Liver (tissue), 9 donors: ENCODE data around the gene PARP14. TPM values are rescaled to one million over a fixed set of nuclear protein-coding genes. Genes with fewer than 3 reads are reported as not detected.
"Not testable (repeated sequence)": the region's sequence is repeated elsewhere in the genome, so short reads cannot be mapped to it uniquely, and the experiment has no call there.

Experiments used
- DNase-seq: peaks from one replicate; pipeline ENCODE4 v3.0.0-alpha.2; 2017; ENCODE audit warnings: low spot score
- H3K27ac ChIP-seq, 2 donors: one replicate each; pipeline ENCODE4 v1.7.0; 2013; ENCODE audit warnings: inconsistent platforms in 2 of 2, low read length in 2 of 2, control low read depth in 1 of 2, low read depth in 1 of 2, mild to moderate bottlenecking in 1 of 2
- H3K27me3 ChIP-seq, 4 donors: one replicate each; pipeline versions ENCODE4 v1.6.1 to v1.7.0; 2013; ENCODE audit warnings: low read length in 3 of 4, inconsistent platforms in 1 of 4, mild to moderate bottlenecking in 1 of 4, moderate library complexity in 1 of 4; ENCODE audit not compliant: control insufficient read depth in 4 of 4, insufficient read depth in 4 of 4
- H3K36me3 ChIP-seq, 4 donors: one replicate each; pipeline versions ENCODE4 v1.6.1 to v1.7.0; 2013; ENCODE audit warnings: low read length in 3 of 4, mild to moderate bottlenecking in 3 of 4, low read depth in 1 of 4, moderate library complexity in 1 of 4; ENCODE audit not compliant: control insufficient read depth in 4 of 4, insufficient read depth in 3 of 4
- H3K4me1 ChIP-seq, 4 donors: one replicate each; pipeline versions ENCODE4 v1.6.1 to v1.7.0; 2013; ENCODE audit warnings: low read length in 3 of 4, mild to moderate bottlenecking in 3 of 4, moderate library complexity in 1 of 4; ENCODE audit not compliant: control insufficient read depth in 4 of 4, insufficient read depth in 4 of 4
- H3K4me3 ChIP-seq, 3 donors: one replicate each; pipeline versions ENCODE4 v1.6.1 to v1.7.0; 2013; ENCODE audit warnings: low read length in 3 of 3, control low read depth in 1 of 3, low read depth in 1 of 3, mild to moderate bottlenecking in 1 of 3
- H3K9ac ChIP-seq, 2 donors: one replicate each; pipeline ENCODE4 v1.7.0; 2013; ENCODE audit warnings: low read length in 2 of 2, mild to moderate bottlenecking in 2 of 2, moderate library complexity in 2 of 2, control low read depth in 1 of 2, low read depth in 1 of 2
- H3K9me3 ChIP-seq, 4 donors: one replicate each; pipeline versions ENCODE4 v1.6.1 to v1.7.0; 2013; ENCODE audit warnings: low read length in 3 of 4; ENCODE audit not compliant: control insufficient read depth in 4 of 4
- EGR1 ChIP-seq, 2 donors: IDR thresholded peaks; 2 replicates each; pipeline ENCODE4 v1.6.1; 2016 to 2018; ENCODE audit warnings: antibody characterized with exemption in 2 of 2, low read depth in 2 of 2
- FOXA1 ChIP-seq: IDR thresholded peaks from 2 replicates; pipeline ENCODE4 v1.6.1; 2016; ENCODE audit warnings: antibody characterized with exemption
- GABPA ChIP-seq, 2 donors: IDR thresholded peaks in 1 of 2; conservative IDR thresholded peaks in 1 of 2; 2 replicates each; pipeline ENCODE4 v1.6.1; 2016; ENCODE audit warnings: antibody characterized with exemption in 2 of 2, mild to moderate bottlenecking in 1 of 2, moderate library complexity in 1 of 2
- HNF4A ChIP-seq, 2 donors: conservative IDR thresholded peaks; 2 replicates each; pipeline ENCODE4 v1.6.1; 2016; ENCODE audit warnings: antibody characterized with exemption in 2 of 2, mild to moderate bottlenecking in 2 of 2
- JUND ChIP-seq, 2 donors: IDR thresholded peaks; 2 replicates each; pipeline ENCODE4 v1.6.1; 2016; ENCODE audit warnings: antibody characterized with exemption in 2 of 2
- MAX ChIP-seq: IDR thresholded peaks from 2 replicates; pipeline ENCODE4 v1.6.1; 2016; ENCODE audit warnings: antibody characterized with exemption
- RAD21 ChIP-seq, 2 donors: IDR thresholded peaks; 2 replicates each; pipeline ENCODE4 v1.6.1; 2016; ENCODE audit warnings: antibody characterized with exemption in 2 of 2, mild to moderate bottlenecking in 2 of 2
- RXRA ChIP-seq, 2 donors: IDR thresholded peaks; 2 replicates each; pipeline ENCODE4 v1.6.1; 2017 to 2018; ENCODE audit warnings: antibody characterized with exemption in 2 of 2, mild to moderate bottlenecking in 1 of 2
- TAF1 ChIP-seq: conservative IDR thresholded peaks from 2 replicates; pipeline ENCODE4 v1.6.1; 2016; ENCODE audit warnings: antibody characterized with exemption, mild to moderate bottlenecking
- YY1 ChIP-seq: IDR thresholded peaks from 2 replicates; pipeline ENCODE4 v1.6.1; 2016; ENCODE audit warnings: antibody characterized with exemption, mild to moderate bottlenecking
- WGBS: extraction: QIAGEN DNeasy Blood & Tissue Kit; methylation state at CpG from one replicate; pipeline ENCODE4 v1.1.7; 2013; 5-methylcytosine and 5-hydroxymethylcytosine counted together
- polyA plus RNA-seq, 2 donors: library from polyadenylated mRNA; stranded (reverse) in 1 of 2; unstranded in 1 of 2; fragments of 200-250 nt in 1 of 2; fragments of >200 nt in 1 of 2; fragmentation: Nextera tagmentation in 1 of 2; extraction: Ambion mirVana in 1 of 2; gene quantifications; one replicate each; pipeline versions ENCODE4 v1.2.1 to v1.2.3, GENCODE V29; 2013 to 2015
- total RNA-seq, 2 donors: library from RNA; depleted of rRNA; stranded (reverse); fragments of >200 nt; gene quantifications; one replicate each; pipeline ENCODE4 v1.2.3, GENCODE V29; 2014
- TF ChIP-seq, protein P1 (sequence below): IDR thresholded peaks from 2 replicates; pipeline ENCODE4 v1.6.1; 2016; ENCODE audit warnings: antibody characterized with exemption
- donor health status: healthy.
- donor health status: healthy.
- donor health status: healthy.
- donor health status: healthy.
- donor health status: healthy.

Gene PARP14
- total and polyA plus RNA-seq, 4 donors: 13.1 to 79.7 (median 23.4) TPM

- Histone ChIP-seq H3K4me1 (peaks cover 6 to 15% (median 10%) of the 10 kb centered on the region in 4 donors), H3K9ac (peak overlapping the region in 1 of 2 donors; percentile 16), H3K27ac (peak overlapping the region; percentile 68 to 80)
- DNase-seq, H3K4me3 ChIP-seq, H3K27me3 ChIP-seq, H3K9me3 ChIP-seq, H3K36me3 ChIP-seq: not testable (repeated sequence)
- WGBS: 33% methylated on average over 6 of the region's 6 CpGs
- peak in 1 of 2 donors; percentile 28 for TF ChIP-seq HNF4A (conservative IDR thresholded peaks at IDR 0.05)
- TF ChIP-seq RXRA (IDR thresholded peaks at IDR 0.05): peak in 1 of 2 donors; percentile 26
Observed at GRCh38 chr3:122651962-122652361, 28.7 kb upstream of the PARP14 start.

- H3K27ac ChIP-seq, H3K27me3 ChIP-seq, H3K9me3 ChIP-seq, H3K9ac ChIP-seq, H3K4me1 ChIP-seq, H3K4me3 ChIP-seq, DNase-seq, H3K36me3 ChIP-seq: not testable (repeated sequence)
- 98% methylated on average over 4 of the region's 4 CpGs for WGBS
Observed at GRCh38 chr3:122658336-122658735, 22.3 kb upstream of the PARP14 start.

- no peak overlapping the region for H3K4me3 ChIP-seq
Observed at GRCh38 chr3:122660297-122660974, 20.2 kb upstream of the PARP14 start.

DNA sequence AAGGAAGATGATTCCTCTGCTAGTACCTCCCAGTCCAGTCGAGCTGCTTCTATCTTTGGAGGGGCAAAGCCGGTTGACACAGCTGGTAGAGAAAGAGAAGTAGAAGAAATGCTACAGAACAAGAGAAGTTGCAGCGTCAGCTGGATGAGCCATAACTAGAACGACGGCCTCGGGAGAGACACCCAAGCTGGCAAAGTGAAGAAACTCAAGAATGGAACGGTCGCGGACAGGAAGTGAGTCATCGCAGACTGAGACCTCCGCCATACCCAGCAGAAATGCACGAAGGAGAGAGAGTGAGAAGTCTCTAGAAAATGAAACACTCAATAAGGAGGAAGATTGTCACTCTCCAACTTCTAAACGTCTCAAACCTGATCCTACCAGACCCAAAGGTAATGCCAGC is 19.0 kb upstream of the PARP14 start:
- Histone ChIP-seq H3K9me3 (peaks cover 0 to 10% (median 7%) of the 10 kb centered on the region in 4 donors), H3K4me1 (peaks cover 0 to 2% (median 0%) of the 10 kb centered on the region in 4 donors), H3K36me3 (no peaks in the 10 kb centered on the region), H3K4me3 (no peak overlapping the region), H3K27me3 (no peaks in the 10 kb centered on the region), H3K27ac (no peak overlapping the region), H3K9ac (no peak overlapping the region)
- DNase-seq: no peak
- WGBS: 86% methylated on average over 13 of the region's 13 CpGs
- TF ChIP-seq JUND (IDR thresholded peaks at IDR 0.05) (no peak), TAF1 (no peak), RAD21 (IDR thresholded peaks at IDR 0.05) (no peak), EGR1 (IDR thresholded peaks at IDR 0.05; ENCODE audit: low read depth in 2 of 2) (no peak), HNF4A (conservative IDR thresholded peaks at IDR 0.05) (no peak), RXRA (IDR thresholded peaks at IDR 0.05) (no peak), FOXA1 (no peak), YY1 (no peak), MAX (no peak)
- TF ChIP-seq, protein P1, sequence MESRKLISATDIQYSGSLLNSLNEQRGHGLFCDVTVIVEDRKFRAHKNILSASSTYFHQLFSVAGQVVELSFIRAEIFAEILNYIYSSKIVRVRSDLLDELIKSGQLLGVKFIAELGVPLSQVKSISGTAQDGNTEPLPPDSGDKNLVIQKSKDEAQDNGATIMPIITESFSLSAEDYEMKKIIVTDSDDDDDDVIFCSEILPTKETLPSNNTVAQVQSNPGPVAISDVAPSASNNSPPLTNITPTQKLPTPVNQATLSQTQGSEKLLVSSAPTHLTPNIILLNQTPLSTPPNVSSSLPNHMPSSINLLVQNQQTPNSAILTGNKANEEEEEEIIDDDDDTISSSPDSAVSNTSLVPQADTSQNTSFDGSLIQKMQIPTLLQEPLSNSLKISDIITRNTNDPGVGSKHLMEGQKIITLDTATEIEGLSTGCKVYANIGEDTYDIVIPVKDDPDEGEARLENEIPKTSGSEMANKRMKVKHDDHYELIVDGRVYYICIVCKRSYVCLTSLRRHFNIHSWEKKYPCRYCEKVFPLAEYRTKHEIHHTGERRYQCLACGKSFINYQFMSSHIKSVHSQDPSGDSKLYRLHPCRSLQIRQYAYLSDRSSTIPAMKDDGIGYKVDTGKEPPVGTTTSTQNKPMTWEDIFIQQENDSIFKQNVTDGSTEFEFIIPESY: no peak

More at GRCh38 chr3:122660297-122660974, 20.2 kb upstream of the PARP14 start:
- peaks cover 0 to 2% (median 0%) of the 10 kb centered on the region in 4 donors for H3K4me1 ChIP-seq
- no peaks in the 10 kb centered on the region for H3K27me3 ChIP-seq
- H3K9ac ChIP-seq: no peak overlapping the region
- TF ChIP-seq MAX: no peak
- no peak for TF ChIP-seq GABPA (IDR thresholded peaks at IDR 0.05 in 1 of 2, conservative IDR thresholded peaks at IDR 0.05 in 1 of 2)
- TF ChIP-seq TAF1: no peak
- H3K36me3 ChIP-seq: no peaks in the 10 kb centered on the region
- H3K27ac ChIP-seq: no peak overlapping the region
- H3K9me3 ChIP-seq: peaks cover 0 to 10% (median 7%) of the 10 kb centered on the region in 4 donors
- DNase-seq: no peak
- 80% methylated on average over 14 of the region's 14 CpGs for WGBS
